HG02981 (cell line): Measurements from ENCODE around the gene PKDCC.
"Not testable (repeated sequence)": the region's sequence is repeated elsewhere in the genome, so short reads cannot be mapped to it uniquely, and the experiment has no call there.

ENCODE experiments used
- ATAC-seq: cut with Tn5 transposase; IDR thresholded peaks from one replicate; pipeline ENCODE4 v1.9.1; 2021; ENCODE audit warnings: mild to moderate bottlenecking, moderate library complexity; ENCODE audit not compliant: unreplicated experiment

The PKDCC gene

GRCh38 chr2:42063431-42064171 lies 15.8 kb downstream of the PKDCC start:
- ATAC-seq: no peak

- no peak for ATAC-seq
Measured at GRCh38 chr2:42064417-42064942, 16.7 kb downstream of the PKDCC start.

DNA sequence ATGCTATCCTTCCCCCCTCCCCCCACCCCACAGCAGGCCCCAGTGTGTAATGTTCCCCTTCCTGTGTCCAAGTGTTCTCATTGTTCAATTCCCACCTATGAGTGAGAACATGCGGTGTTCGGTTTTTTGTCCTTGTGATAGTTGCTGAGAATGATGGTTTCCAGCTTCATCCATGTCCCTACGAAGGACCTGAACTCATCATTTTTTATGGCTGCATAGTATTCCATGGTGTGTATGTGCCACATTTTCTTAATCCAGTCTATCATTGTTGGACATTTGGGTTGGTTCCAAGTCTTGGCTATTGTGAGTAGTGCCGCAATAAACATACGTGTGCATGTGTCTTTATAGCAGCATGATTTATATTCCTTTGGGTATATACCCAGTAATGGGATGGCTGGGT lies 17.9 kb downstream of the PKDCC start:
- not testable (repeated sequence) for ATAC-seq

DNA sequence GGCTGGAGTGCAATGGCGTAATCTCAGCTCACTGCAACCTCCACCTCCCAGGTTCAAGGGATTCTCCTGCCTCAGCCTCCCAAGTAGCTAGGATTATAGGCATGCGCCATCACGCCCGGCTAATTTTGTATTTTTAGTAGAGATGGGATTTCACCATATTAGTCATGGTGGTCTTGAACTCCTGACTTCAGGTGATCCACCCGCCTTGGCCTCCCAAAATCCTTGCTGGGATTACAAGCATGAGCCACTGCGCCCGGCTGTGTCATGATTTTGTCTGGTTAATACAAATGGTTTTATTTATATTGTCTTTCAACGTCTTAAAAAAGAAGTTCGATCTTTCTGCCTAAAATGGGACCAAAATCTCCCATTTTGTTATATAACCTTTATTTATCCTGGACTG lies 19.2 kb downstream of the PKDCC start:
- ATAC-seq: not testable (repeated sequence)

- no peak for ATAC-seq
Measured at GRCh38 chr2:42067521-42067920, 19.7 kb downstream of the PKDCC start.

DNA sequence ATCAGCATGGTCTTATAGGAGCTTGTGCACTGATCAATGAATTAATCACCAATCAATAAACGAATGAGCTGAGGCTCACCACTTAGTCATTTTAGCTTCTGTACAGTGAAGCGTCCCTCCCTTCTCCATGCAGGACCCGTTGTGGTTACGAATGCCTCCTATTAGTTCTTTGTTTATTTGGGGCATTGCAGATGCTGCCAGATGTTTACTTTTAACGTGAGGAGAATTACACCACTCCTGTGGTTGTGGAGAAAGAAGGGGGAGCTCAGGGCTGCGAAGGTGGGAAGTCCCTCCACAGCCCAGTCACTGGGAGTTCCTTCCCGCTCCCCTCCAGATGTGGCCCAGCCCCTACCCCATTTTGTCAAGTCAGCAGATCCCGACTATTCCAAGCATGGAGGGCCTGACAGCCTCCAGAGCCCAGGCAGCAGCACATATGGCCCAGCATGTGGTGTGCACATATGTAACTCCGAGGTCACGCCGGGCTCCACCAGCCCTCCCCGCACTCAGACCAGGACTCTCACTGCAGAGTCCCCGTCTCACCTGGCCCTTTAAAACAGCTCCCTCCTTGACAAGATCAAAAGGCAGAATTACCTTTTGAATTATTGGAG lies 20.9 kb downstream of the PKDCC start:
- ATAC-seq: no peak

- no peak for ATAC-seq
Measured at GRCh38 chr2:42069568-42069967, 21.7 kb downstream of the PKDCC start.

DNA sequence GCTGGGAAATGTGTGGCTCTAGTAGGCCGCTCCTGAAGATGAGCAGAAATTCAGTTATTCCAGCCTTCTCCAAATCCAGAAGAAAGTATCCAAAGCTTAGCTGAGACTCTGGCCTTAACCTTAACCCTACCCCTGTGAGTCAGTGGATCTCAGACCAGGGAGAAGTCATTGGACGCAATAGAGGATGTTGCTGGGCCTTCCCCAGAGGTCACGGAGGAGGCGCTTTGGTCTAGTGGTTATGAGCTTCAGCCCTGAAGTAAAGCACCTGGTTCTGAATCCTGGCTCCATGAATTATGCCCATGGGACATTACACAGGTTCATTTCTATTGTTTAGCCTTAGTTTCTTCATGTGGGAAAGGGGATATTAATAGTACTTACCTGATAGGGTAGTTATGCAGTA lies 24.0 kb downstream of the PKDCC start:
- ATAC-seq: no peak

DNA sequence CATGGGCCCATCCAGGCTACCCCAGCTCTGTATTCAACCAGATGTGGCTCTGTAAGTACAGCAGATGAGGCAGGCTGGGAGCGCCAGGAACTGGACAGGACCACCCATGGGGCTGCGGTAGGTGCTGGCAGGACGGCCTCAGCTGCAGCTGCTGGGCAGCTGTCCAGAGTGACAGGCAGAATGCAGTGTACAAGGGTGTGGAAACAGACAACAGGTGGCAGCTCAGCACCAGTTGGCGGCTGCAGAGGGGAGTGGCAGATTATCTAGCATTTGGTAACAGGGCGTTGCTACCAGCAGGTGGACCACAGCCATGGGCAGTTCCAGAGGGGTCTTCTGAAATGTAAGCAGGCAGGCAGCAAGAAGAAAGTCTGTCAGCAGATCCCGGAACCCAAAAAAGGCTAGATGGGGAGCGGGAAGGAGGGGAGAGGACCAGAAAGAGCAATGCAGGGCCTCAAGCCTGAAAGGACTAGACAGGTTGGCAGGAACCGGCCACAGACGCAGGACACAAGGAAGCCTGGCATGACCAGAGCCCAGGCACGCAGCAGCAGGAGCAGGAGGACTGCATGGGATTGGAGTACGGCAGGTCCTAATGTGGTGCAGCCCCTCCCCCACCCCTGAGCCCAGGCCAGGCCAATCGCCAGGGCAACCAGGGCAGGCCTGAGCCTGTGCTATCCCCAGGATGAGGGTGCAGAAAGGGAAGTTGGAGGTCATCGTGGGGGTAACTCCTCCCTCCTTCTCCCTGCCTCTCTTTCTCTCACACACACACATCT lies 24.7 kb downstream of the PKDCC start:
- ATAC-seq: no peak

DNA sequence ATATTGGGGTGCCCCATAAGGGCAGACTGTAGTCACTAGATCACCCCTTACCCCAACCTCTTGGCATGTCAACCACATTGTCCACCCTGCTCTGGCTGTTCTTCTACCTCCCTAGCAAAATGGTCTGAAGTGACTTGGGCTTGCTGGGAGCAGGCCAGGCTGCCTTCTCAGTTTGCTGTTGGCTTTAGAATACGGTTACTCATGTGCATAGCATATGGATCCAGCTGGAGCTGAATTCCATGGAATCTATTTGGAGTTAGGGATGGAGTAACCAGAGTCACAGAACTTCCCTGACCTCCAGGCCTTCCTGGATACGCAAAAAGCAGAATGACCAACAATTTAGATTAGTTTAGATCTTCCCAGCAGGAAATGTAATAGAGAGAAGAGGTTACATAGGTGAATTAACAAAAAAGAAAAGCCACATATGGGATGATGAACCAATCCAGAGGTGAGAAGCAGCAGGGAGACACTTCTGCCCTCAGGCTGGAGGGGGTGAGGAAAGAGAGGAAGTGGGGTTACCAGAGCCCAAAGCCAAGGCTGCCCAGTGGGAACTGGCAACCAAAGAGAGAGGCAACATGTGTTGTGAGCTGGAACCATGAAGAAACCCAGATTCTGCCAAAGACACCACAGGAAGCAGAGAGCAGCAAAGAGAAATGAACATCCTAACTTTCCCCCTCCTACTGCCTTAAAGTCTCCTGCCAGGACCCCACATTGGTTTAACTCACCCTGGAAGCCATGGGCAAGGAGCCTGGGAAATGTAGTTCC lies 26.1 kb downstream of the PKDCC start:
- ATAC-seq: no peak

- no peak for ATAC-seq
Measured at GRCh38 chr2:42074661-42075060, 26.8 kb downstream of the PKDCC start.

DNA sequence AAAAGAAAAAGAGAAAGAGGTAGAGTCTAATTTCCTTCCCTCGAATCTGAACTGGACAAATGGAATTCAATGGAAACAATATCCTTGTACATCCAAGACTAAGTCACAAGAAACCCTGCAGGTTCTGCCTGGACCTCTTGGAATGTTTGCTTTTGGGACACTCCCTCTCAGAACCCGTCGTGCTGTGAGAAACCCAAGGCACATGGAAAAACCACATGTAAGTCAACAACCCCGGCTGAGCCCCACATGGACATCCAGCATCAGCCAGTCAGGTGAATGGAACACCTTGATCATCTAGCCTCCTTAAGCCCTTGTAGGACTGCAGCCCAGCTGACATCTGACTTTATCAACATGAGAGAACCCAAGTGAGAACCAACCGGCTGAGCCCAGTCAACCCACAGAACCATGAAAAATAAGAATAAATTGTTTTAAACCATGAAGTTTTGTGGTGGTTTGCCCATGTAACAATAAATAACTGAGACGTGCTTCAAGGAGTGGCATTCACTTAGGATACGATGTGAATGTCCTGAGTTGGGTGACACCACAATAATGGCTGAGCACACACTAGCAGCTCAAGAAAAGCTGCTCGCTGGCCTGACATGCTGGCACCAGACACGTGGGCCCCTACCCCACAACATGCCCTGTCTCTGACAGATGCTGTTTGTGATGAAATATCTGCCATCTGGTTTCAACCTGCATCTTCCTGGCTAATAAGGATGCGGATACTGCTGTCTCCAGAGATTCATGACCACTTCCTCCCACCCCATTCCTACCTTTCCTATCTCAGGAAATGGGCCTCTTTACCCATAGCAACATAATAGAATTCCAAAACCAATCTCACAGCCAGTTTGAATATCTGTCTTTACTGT lies 28.8 kb downstream of the PKDCC start:
- no peak for ATAC-seq

- no peak for ATAC-seq
Measured at GRCh38 chr2:42077343-42077742, 29.5 kb downstream of the PKDCC start.

DNA sequence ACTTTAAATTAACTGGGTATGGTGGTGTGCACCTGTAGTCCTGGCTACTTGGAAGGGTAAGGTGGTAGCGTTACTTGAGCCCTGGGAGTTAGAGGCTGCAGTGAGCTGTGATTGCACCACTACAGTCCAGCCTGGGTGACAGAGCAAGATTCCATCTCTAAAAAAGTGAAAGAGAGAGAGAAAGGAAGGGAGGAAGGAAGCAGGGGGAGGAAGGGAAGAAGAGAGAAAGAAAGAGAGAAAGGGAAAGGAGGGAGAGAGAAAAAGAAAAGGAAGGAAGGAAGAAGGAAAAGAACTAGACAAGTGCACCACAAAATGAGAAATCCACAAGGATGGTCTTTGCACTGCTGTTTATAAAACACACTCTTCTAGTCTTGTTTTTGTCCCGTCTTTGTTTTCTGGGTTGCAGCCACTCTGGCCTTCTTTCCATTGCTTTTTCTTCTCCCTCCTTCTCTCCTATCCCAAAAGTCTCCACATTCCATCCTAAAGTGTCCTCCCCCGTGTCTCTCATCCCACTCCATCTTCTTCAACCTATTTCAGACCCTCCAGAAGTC lies 32.0 kb downstream of the PKDCC start:
- no peak for ATAC-seq

DNA sequence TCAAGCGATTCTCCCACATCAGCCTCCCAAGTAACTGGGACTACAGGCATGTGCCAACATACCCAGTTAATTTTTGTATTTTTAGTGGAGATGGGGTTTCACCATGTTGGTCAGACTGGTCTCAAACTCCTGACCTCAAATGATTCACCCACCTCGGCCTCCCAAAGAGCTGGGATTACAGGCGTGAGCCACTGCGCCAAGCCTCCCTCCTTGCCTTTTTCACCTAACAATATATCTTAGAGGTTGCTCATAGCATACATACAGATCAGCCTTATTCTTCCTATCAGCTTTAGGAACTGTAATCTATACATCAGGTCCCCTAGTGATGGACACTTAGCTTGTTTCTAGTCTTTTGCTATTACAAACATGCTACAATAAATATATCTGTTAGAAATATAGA lies 33.3 kb downstream of the PKDCC start:
- ATAC-seq: not testable (repeated sequence)

DNA sequence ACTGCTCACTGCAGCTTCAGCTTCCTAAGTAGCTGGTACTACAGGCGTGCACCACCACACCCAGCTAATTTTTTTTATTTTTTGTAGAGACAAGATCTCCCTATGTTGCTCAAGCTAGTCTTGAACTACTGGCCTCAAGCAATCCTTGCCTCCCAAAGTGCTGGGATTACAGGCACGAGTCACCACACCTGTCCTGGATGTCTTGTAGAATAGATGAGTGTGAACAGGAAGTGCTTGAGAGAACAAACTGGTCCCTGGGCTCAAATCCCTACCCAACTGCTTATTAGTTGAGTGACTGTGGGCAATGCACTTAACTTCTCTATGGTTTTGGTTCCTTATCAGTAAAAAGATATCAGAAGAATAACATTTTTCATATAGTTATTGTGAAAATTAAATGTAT lies 34.2 kb downstream of the PKDCC start:
- ATAC-seq: no peak

GRCh38 chr2:42084231-42084671 lies 36.4 kb downstream of the PKDCC start:
- no peak for ATAC-seq

DNA sequence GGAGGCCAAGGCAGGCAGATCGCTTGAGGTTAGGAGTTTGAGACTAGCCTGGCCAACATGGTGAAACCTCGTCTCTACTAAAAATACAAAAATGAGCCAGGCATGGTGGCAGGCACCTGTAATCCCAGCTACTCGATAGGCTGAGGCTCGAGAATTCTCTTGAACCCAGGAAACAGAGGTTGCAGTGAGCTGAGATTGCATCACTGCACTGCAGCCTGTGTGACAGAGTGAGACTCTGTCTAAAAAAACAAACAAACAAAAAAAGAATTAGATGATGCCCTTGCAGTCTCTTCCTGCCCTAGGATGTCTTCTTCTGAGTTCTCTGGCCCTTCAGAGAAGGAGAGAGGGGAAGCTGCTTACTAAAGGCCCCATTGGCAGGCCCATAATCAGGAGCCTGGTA lies 37.2 kb downstream of the PKDCC start:
- not testable (repeated sequence) for ATAC-seq

GRCh38 chr2:42085706-42086487 lies 38.1 kb downstream of the PKDCC start:
- no peak for ATAC-seq
